22Rv1 (cell line): ENCODE measurements around the gene BMP7.

Experiments
- H3K27ac ChIP-seq: fragments of 450-650 bp; 2 replicates; pipeline ENCODE4 v1.5.1; 2017
- ZFX ChIP-seq: fragments of 450-650 bp; IDR thresholded peaks from 2 replicates; pipeline ENCODE4 v1.6.1; 2017; ENCODE audit warnings: antibody characterized with exemption, borderline replicate concordance
- TF ChIP-seq, protein P1 (sequence below): fragments of 450-650 bp; IDR thresholded peaks from 2 replicates; pipeline ENCODE4 v1.5.1; 2017; ENCODE audit warnings: mild to moderate bottlenecking

Gene BMP7

DNA sequence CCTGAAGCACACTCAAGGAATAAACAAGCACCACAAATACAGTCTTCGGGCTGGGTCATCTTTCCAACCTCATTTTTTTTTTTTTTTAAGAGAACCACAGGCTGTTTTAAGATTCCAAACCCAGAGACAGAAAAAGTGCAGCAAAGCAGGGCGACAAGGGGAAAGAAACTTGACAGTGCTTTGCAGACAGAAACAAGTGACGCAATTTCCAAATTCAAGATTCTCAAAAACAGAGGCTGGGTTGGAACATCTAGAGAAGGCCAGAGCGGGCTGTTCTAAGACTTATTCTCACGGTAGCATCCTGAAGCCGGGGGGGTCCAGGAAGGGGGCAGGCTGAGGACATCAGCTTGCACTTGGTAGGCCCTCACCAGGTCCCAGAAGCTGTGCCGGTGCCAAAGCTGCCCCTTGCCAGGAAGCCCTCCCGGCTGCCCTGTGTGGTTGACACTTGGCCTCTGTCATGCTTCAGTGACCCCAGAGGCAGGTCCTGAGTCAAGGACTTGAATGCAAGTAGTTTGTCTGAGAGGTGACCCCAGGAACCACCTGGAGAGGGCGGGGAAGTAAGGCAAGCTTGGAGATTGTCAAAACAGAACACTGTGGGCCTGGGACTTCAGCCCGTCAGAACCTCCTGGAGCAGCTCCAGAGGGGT is 50.5 kb downstream of the BMP7 start:
- H3K27ac ChIP-seq = no peak overlapping the region
- no peak for TF ChIP-seq ZFX
- TF ChIP-seq, protein P1, sequence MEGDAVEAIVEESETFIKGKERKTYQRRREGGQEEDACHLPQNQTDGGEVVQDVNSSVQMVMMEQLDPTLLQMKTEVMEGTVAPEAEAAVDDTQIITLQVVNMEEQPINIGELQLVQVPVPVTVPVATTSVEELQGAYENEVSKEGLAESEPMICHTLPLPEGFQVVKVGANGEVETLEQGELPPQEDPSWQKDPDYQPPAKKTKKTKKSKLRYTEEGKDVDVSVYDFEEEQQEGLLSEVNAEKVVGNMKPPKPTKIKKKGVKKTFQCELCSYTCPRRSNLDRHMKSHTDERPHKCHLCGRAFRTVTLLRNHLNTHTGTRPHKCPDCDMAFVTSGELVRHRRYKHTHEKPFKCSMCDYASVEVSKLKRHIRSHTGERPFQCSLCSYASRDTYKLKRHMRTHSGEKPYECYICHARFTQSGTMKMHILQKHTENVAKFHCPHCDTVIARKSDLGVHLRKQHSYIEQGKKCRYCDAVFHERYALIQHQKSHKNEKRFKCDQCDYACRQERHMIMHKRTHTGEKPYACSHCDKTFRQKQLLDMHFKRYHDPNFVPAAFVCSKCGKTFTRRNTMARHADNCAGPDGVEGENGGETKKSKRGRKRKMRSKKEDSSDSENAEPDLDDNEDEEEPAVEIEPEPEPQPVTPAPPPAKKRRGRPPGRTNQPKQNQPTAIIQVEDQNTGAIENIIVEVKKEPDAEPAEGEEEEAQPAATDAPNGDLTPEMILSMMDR = no peak

DNA sequence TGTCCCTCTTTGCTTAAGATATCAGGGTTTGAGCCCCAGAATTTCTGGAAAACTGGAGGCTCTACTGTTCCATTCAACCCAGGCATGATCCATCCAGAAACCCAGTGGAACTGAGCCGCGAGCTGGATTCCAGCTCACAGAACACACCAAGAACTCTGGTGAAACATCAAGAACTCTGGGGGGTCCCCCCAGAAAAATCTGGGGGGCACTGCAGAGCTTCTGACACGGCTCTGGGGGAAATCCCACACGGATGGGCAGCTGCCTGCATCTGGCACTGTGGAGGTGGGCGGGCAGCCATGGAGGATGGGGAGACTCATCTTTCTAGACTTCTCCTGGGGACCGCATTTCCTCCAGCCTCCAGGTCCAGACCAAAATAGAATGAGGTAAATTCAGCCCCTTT is 51.0 kb downstream of the BMP7 start:
- TF ChIP-seq, protein P1 = no peak
- TF ChIP-seq ZFX = no peak

DNA sequence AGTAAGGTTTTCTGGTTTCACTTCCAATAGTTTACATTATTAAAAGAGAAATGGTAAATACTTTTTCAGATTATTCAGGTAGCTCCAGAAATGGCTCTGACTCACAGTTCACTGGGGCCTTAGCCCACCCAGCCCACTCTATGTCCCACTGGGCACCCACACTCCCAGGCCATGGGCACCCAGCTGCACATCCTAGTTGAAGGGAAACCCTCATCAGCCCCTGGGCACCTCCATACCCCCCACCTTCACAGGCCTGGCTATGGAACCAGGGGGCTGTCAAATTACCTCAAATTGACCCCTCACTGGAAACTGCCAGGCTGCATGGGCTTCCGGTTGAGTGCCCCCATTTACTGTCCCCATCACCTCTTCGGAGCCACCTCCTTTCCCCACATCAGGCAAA is 51.5 kb downstream of the BMP7 start:
- TF ChIP-seq, protein P1 = no peak
- no peak for TF ChIP-seq ZFX
- H3K27ac ChIP-seq = no peak overlapping the region

More for the DNA sequence above, 51.0 kb downstream of the BMP7 start:
- H3K27ac ChIP-seq = no peak overlapping the region

DNA sequence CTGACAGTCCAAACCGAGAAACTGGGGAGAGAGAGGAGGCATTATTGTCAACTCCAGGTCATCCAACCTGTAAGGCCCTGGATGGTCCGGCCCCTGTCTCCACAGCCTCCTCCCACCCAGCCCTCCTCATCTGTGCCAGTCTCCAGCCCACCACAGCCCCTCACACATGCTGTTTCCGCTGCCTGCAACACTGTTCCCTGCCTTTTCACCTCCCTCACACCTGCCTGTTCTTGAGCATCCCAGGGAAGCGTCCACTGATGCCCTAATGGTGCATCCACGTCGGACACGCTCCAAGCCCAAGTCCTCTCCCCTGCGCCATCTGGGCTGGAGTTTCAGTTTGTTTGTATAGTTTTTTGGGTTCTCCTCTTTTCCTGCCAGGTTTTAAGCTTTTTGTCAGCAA is 52.0 kb downstream of the BMP7 start:
- TF ChIP-seq, protein P1 = no peak
- no peak for TF ChIP-seq ZFX
- no peak overlapping the region for H3K27ac ChIP-seq

DNA sequence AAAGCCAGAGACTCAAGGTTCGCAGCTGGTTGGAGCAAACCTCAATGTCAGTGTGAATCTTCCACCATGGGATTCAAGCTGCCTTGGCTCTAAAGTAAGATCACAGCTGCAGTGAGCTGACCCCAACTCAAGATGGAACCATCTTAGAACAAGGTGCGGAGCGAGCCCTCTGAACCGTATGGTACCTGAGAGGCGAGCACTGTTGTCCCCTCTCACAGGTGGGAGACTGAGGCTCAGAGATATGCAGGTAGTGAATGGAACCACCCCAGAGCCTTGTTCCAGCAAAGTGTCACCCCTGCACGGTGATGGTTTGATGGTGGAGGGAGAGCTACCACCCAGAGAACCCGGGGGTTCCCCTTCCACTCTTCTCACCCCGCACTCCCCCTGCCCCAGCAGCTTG is 52.5 kb downstream of the BMP7 start:
- no peak overlapping the region for H3K27ac ChIP-seq
- TF ChIP-seq ZFX = no peak
- TF ChIP-seq, protein P1 = no peak

DNA sequence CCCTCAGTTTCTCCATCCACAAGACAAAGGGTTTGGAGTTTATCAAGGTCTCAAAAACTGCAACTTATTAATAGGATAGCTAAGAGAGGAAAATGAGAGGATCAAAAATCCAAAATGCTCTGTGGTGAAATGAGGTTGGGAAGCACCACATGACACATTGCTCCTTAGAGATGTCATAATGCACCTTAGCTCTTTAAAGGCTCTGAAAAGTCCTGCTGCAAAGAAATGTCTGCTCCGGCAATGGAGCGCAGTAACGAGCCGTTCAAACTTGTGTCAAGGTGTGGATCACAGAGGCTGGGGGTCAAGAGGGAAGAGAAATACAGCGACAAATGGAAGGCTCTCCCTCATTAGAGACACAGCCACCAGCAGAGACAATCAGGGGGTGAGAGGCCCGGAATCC is 53.1 kb downstream of the BMP7 start:
- TF ChIP-seq ZFX = no peak
- TF ChIP-seq, protein P1 = no peak

DNA sequence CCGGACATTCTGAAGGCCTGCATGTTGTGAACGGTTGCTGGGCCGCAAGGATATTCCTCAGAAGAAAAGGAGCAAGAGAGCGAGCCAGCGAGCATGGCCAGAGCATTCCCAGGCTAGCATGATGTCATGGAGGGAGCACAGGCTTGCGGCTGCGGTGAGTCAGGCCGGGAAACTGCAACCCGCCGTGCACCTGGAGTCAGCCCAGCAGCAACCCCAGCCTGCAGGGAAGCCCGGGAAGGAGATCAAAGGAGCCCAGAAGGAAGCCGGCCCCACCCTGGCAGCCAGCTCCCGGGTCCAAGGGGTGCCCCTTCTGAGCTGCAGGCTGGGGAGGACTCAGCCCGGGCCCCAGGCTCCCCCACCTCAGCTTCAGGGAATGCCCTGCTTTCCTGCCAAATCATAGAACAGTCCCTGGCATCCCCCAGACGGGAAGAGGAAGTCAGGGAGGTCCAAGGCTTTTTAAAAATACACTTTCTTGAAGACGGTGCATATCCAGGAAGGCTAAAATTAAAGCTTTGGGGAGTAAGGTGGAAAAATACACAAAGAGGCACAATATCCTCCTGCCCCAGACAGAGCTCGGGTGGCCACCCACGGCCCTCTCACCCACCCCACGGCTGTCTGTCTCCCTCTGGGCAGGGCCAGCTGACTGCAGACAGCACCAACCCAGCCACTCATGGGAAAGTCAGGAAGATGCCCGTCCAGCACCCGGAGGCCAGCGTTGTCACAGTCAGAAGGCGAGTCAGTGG is 53.7 kb downstream of the BMP7 start:
- no peak overlapping the region for H3K27ac ChIP-seq

More for the DNA sequence above, 53.1 kb downstream of the BMP7 start:
- no peak overlapping the region for H3K27ac ChIP-seq

More for the DNA sequence above, 53.7 kb downstream of the BMP7 start:
- TF ChIP-seq, protein P1 = no peak
- no peak for TF ChIP-seq ZFX
